GM21447 (cell line): ENCODE measurements around the gene CCNG2.

Experiments
- ATAC-seq: cut with Tn5 transposase; IDR thresholded peaks from one replicate; pipeline ENCODE4 v1.9.1; 2021; ENCODE audit not compliant: unreplicated experiment

CCNG2 gene

DNA sequence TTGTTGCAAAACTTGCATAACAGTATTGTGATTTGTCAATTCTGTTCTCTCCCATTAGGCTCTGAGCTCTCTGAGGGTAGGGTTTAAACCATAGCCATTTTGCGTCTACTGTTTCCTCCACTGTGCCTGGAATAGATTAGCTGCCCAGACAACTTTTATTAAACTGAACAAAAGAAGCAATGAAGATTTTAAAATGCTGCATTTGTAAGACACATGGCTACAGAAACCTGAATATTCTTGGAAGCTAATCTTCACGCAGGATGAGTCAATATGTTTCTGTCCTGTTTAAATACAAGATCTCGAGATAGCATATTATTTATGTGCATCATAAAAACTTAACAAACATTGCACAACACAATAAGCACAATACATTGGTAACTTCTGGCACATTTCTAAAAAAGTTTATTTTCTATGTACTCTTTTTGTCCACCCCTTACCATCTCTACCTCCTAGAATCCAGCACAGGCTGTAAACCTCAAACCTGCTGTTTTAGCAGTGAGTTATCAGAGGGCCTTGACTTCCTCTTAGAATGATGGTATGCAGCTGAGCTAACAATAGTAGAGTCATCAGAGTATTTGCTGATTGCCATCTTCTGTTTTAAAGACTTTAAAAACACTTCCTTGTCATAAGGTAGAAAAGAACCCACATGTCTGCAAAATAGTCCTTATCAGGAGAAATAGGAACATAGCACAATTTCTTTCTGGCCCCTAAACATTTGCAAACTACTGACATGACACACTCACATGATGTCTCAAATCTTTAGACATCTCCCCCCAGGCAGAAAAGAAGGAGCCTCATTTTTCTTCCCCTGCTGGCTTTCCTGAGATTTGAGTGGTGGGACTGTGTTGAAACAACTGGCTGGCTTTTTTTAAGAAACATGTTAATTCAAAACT is 10.6 kb upstream of the CCNG2 start:
- no peak for ATAC-seq

DNA sequence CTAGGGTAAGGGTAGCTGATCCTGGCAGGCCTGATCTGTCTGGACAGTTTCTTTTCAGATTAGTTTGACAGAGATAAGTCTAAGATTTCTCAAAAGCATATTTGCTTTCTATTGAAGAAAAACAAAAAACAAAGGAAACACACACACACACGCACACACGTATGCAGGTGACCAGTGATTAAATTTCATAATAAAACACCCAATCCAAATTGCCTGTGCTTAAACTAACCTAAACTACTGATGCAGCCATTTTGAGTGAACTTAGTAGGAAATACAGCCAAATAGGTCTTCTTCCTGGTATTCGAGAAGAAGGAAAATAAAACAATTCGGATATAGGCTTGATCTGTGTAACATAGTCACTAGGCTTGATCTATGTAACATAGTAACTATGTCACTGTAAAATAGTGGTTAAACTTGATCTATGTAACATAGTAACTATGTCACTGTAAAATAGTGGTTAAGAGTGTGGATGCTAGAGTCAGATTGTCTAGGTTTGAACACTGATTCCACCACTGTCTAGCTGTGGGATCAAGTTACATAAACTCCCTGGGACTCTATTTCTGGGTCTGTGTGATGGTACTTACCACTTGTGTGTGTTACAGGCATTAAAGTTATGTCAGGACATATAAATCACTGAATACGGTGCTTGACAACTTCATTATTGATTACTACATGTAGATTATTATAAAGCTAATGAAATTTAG is 9.8 kb upstream of the CCNG2 start:
- no peak for ATAC-seq

DNA sequence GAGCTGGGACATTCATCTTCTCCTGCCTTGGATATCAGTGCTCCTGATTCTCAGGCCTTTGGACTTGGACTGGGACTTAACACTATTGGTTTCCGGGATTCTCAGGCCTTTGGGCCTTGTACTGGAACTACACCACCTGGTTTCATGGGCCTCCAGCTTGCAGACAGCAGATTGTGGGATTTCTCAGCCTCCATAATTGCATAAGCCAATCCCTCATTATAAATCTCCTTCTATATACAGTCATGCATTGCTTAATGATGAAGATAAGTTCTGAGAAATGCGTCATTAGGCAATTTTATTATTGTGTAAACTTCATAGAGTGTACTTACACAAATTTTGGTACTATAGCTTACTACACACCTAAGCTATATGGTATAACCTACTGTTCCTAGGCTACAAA is 8.9 kb upstream of the CCNG2 start:
- no peak for ATAC-seq

DNA sequence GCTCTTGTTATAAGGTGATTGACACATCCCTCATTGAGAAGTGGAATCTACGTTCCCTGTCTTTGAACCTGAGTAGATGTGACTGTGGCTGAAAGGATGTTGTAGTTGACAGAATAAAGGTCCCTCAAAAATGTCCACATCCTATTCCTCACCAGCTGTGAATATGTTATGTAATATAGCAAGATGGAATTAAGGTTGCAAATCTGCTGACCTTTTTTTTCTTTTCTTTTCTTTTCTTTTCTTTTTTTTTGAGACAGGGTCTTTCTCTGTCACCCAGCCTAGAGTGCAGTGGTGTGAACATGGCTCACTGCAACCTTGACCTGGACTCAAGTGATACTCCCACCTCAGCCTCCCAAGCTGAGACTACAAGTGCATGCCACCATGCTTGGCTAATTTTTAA is 7.2 kb upstream of the CCNG2 start:
- ATAC-seq: no peak

DNA sequence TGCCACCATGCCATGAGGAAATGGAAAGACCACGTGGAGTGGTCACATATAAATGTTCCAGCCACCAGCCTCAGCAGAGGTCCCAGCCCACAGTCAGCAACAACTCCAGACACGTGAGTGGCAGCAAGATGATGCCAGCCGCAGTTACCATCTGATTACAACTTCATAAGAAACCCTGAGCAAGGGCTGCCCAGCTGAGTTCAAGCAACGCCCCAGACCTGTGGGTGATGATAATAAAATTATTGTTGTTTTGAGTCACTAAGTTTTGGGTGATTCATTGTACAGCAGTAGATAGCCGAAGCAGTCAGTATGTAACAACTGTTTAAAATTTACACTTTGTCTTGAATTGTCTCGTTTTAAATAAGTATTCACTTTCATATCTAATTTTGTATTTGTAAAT is 5.8 kb upstream of the CCNG2 start:
- ATAC-seq: no peak

DNA sequence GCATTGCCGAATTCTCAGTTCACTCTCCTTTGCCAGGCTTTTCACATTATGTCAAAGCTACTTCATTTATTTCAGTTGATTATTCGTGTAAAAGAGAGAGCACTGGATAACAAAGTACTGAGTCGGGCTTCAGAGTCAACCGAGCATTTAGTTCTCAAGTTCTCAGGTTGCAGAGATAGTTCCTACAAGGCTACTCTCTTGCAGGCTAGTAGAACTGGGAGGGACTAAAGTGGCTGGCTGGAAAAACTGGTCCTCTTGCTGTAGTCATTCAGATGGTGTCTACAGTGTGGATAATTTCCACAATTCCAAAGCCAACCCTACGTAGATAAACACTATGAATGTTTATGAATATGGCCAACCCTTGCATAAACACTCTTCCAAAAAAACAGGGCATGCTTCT is 4.6 kb upstream of the CCNG2 start:
- no peak for ATAC-seq

DNA sequence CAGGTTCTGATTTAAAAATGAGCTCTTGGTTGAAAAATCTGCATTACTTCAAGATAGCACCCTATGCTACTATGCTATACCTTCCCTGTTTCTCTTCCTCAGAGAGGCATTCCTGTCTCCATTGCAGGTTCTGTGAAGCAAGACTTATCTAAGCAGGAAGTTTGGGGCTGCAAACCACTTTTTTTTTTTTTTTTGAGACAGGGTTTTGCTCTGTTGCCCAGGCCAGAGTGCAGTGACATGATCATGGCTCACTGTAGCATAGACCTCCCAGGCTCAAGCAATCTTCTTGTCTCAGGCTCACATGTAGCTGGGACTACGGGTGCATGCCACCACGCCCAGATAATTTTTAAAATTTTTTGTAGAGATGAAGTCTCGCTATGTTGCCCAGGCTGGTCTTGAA is 4.0 kb upstream of the CCNG2 start:
- ATAC-seq: no peak

DNA sequence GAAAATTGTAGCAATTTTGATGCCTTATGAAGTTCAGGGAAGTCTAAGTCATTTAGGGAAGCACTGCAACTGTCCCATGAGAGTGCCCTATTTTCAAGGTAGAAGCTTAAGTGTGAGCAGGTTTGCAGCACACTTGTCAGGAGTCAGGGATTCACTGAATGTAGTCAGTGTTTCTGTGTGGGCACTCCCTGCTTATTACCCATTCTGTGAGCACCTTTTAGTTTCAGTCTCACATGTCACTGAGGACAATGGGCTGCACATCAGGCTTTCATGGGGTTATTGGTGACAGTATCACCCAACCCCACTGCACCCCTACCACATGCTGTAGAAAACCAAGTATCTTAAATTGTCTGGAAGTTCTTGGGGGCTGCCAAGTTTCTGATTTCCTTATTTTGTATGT is 2.9 kb upstream of the CCNG2 start:
- ATAC-seq: no peak

DNA sequence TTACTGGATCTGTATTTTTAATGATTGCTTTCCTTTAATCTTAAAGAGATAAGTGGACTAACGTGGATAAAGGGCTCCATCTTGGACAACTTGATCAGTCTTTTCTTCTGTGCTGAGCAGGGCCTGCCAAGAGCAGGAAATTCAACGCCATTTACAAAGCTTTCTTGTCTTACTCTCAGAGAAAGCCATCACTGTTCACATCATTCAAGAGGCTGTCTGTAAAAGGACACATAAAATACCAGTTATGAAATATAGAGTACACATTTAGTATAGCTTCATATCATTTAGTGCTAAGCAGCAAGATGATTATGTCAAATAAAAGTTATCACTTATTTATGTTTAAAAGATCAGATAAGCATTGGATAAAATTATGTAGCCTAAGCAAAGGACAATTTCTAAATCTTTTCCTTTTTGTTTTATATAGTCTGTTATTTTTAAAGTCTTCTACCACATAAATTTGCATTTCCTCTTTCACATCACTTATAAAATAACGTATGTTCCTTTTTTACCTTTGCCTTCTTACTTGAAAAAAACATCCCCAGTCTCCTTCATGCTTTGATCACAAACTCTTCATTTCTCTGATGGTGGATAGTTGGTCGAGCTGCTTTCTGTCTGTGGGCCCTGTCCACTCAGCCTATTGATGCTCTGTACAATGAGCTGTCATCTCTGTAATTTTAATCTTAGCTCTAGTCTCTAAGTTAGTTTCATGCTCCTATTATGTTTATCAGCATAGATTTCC is 2.1 kb upstream of the CCNG2 start:
- ATAC-seq: no peak

DNA sequence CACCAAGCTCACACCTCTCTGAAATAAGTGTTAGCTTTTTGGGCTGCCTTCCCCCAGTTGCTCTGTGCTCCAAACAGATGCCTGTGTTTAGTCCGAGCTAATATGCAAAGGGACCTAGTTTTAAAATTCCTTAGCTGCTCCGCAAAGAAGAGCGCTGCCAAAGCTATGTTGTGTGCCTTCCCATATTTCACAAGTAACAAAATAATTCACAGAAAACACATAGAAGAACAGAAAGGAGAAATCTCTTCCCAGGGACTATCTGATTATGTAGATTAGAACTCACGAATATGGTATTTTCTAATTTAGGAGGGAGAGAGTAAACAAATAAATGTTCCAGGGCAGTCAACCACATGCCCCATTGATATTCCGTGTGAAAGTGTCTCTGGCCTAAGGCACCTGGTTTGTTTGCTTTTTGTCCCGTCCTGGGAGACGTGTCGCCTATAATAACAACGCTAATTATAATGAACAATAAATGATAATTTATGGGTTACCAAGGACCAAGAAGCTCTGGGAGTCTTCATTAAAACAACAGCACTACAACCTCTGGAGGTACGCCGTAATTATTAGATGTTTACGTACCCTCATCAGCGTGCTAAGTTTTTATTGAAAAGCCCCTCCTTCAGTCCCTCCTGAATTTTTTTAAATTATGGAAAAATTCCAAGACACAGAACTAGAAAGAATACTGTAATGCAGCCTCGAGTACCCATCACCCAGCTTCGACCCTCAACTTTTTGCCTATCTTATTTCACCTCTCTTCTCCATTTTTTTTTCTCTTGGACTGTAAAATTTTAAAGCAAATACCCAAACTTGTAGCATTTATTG is 1.2 kb upstream of the CCNG2 start:
- ATAC-seq: no peak

DNA sequence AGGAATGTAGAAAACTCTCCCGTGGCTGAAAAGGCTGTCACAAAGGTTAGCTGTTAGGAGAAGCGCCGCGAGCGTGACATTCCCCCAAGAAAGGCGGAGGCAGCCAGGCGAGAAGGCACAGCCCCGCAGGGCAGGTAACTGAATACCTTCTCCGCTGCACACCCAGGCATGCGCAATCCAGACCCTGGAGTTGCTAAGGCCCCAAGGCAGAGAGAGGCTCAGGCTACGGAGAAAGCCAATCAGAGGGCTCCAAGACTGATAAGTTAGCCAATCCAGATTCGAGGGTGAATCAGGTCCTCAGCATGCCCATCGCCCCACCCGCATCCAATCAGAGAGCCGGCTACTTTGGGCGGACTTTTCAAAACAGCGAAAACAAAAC is 485 bp upstream of the CCNG2 start:
- peak; percentile 82 for ATAC-seq

DNA sequence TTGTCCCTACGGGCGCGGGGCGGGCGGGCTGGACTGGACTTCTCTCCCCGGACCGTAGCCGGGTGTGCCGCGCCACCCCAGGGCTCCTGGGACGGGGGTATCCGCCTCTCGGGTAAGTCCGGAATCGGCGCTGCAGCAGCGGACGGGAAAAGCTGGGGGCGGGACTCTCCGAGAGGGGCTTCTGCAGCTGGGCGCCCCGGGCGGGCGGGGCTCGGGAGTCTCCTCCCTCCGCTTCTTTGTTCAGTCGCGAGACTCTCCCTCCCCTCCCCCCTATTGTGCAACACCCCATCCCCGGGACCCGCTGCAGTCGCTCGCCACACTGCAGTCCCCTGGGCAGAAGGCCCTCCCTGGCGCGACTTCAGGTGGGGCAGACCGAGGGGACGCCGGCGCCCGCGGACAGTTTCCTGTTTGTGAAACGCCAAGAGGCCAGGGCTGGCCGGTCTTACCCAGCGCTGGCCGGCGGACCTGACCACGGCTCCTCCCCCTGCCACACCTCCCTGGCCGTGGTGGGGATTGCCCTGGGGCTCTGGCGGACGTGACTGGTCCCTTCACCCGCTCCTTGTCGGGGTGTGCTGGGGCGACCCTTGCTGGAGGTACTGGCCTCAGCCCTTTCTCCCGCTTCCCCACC is 966 bp downstream of the CCNG2 start:
- peak; percentile 58 for ATAC-seq

DNA sequence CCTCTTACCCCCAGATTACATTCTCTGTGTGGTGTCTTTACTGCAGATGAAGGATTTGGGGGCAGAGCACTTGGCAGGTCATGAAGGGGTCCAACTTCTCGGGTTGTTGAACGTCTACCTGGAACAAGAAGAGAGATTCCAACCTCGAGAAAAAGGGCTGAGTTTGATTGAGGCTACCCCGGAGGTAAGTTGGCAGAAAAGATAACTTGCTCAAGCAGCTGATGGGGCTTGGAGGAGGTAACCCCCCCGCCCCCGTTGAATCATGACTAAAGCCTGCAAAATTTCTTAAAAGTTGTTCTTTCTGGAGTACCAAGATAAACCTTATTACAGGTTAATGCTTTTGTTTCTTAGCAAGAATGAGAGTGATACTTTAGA is 1.5 kb downstream of the CCNG2 start:
- no peak for ATAC-seq

DNA sequence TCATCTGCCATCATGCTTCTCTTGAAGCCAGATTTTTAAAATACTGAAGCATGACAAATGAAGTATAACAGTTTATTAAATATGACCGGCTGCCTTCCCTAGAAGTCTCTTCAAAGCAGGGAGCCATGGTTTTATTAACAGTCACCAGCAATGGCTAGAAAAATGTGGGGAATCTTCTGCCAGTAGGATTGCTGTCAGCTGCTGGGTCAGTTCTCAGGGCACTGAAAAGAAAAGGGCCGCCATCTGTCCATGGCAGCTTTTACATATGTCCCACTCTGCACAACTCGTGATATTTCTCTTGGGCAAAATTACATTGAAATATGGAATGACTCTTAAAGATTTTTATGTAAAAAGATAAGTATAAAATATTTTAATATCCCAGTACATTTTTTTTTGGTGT is 2.8 kb downstream of the CCNG2 start:
- ATAC-seq: no peak

DNA sequence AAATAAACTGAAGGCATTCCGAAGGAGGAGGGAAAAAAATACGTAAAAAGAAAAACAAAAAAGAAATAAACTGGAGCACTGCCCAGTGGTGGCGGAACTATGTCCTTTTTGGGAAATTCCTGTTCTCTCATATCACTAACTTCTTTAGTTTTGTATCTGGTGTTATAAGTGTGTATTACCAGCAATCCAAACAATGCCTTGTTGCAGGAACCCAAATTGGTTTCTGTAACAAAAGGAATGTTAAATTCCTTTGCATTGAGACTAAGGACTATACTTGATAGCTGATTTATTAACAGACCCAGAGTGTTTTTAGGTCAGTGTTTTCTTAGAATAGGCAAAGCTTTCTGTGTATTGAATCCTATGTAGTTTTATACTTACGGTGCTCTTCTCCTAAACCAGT is 6.6 kb downstream of the CCNG2 start:
- no peak for ATAC-seq

DNA sequence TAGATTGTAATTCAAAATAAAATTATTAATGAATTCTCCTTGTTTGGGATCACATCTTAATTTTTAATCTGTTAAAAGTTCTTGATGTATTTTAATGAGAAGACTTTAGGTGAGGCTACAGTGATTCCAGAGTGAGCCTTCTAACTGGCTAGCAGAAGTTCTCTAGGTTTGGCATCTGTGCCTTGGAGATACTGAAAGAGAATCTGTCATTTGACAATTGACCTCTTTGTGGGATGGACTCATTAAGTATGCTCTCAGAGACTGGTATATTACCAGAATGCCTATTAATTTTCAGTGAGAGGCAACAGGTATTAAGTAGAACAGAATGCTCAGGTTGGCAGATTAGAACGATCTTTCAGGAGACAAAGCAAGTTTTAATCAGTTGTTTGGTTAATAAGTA is 10.2 kb downstream of the CCNG2 start:
- no peak for ATAC-seq

DNA sequence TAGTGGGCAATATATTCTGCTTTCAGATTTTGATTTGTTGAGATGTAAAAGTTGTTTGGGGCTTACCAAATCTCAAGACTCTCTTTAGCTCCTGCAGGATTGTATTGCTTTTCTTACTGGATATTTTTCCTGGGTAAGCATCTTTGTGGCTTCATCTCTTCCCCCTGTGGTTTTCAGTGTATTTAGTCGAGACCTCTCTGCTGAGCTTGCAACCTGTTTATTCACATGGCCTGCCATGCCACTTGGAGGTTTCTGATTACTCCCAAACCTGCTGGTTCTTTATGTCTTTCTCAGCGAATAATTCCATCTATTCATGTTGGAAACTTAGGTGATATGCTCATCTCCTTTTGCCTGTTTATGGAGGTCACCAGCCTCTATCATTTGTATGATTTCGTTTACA is 10.9 kb downstream of the CCNG2 start:
- ATAC-seq: no peak

DNA sequence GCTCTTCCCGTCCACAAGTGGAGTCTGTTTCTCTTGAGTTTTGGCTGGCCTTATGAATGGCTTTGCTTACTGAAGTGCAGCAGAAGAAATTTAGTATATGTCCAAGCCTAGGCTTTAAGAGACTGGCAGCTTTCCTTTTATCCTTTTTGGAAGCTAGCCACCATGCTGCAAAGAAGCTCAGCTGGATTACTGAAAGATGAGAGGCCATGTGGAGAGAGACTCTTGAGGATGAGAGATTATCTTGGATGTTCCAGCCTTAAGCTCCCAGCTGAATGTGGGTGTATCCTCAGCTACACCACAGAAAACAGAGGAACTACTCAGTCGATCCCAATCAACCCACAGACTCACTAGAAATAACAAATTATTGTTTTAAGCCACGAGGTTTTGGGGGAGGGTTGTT is 12.5 kb downstream of the CCNG2 start:
- no peak for ATAC-seq

DNA sequence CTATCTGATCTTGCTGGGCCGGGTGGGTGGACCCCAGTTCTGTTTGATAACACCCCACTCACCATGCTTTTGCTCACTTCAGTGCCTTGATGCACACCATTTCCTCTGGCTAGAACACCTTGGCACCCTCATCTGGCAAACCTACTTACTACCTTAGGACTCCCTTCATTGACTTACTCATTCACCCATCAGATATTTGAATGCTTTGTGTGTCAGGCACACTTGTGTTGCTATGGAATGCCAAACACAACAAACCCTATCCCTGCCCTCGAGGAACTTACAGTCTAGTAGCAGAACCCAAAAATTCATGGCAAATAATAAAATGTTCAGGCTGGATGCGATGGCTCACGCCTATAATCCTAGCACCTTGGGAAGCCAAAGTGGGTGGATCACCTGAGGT is 13.9 kb downstream of the CCNG2 start:
- ATAC-seq: no peak

DNA sequence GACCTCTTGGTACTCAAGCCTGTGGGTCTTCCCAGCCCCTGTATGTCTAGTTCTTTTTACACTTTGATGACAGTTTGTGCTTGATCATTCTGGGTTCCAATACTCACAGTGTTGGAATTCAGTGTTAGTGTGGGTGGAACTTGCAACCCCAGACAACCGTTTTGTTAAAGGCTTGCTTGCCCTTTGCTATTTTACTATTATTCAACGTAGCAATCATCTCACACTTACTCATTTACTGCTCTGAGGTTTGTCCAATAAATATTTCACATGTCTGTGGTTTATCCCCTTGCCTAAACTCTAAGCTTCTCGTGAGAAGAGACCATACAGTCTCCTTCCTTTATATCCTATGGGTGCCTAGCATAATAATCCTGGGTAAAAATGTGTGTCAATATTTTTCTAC is 15.3 kb downstream of the CCNG2 start:
- no peak for ATAC-seq

DNA sequence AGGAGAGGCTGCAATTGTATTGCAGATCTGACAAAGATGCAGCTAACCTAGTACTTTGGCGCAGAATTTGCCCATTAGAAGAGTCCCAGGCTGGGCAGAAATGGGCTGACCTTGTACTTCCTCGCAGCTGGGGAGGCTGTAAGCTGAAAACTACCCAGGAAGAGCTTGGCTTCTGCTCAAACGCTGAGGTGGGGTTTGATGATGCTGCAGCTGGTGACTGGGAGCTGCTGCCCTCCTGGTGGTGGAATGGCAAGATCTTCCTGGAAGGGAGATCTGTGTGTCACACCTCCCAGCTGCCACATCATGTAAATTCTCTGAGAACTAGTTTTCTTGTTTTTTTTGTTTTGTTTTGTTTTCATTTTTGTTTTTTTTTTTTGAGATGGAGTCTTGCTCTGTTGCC is 17.4 kb downstream of the CCNG2 start:
- no peak for ATAC-seq
